Measurements from ENCODE around the gene THSD7A. TPM values are rescaled to one million over a fixed set of nuclear protein-coding genes. Genes with fewer than 3 reads are reported as not detected.

Gene THSD7A
- total and polyA plus RNA-seq, 10 of the 15 experiments (the other 5 are each of a cell fraction or from before 2014, with no cell fraction given) = 0.03 to 0.09 (median 0.03) TPM; not detected in 7

GRCh38 chr7:11760372-11760771 is 71.6 kb downstream of the THSD7A start (continued):
- no peak for TF ChIP-seq TBL1XR1 (IDR thresholded peaks at IDR 0.05; ENCODE audit: low read depth, low read length)
- TF ChIP-seq PRDM15 (CRISPR knock-in tag; IDR thresholded peaks at IDR 0.05) = no peak

- no TSS peak for BruUV-seq (replicated peaks)
- H3K4me1 ChIP-seq (ENCODE audit: control insufficient read depth, insufficient read depth, low read length) = no peaks in the 10 kb centered on the region
- ChIA-PET RAD21 (ENCODE audit: unreplicated experiment) (no interaction called here), CTCF (no interaction called here), SMC1A (ENCODE audit: uncharacterized antibody, unreplicated experiment) (interaction anchor here (0.7 kb wide), 1 partner anchor 130 kb away, joined by 3 read pairs; no protein-coding TSS in a partner anchor), POLR2A (no interaction called here)
- ATAC-seq (no peak), FAIRE-seq (no peak), DNase-seq (ENCODE audit: low read depth, low spot score) (no peak)
- no peak overlapping the region for H3K4me3 ChIP-seq
- in situ Hi-C loops (cut with MboI) = no loop called here
- H4K20me1 ChIP-seq (ENCODE audit: control insufficient read depth, insufficient read depth) = no peaks in the 10 kb centered on the region
- H3K4me2 ChIP-seq (ENCODE audit: control insufficient read depth, insufficient read depth) = no peak overlapping the region
- intact Hi-C loops (cut with micrococcal nuclease; ENCODE audit: unreplicated experiment) = no loop called here
- H3K79me2 ChIP-seq (ENCODE audit: control insufficient read depth, insufficient read depth, low read length) = no peaks in the 10 kb centered on the region
- H3K9ac ChIP-seq (ENCODE audit: control insufficient read depth, insufficient read depth, low read length) = no peak overlapping the region
- no peaks in the 10 kb centered on the region for H3K36me3 ChIP-seq (ENCODE audit: control insufficient read depth in 2 of 2, insufficient read depth in 2 of 2, low read length in 1 of 2)
- H3K9me3 ChIP-seq (replicated peaks; ENCODE audit: control insufficient read depth, insufficient read depth, low read length) = no peaks in the 10 kb centered on the region
- no peak for TF ChIP-seq NKRF (conservative IDR thresholded peaks at IDR 0.05)
- no peak for TF ChIP-seq PRDM15 (CRISPR knock-in tag; IDR thresholded peaks at IDR 0.05)
- no peak for TF ChIP-seq ASH2L (IDR thresholded peaks at IDR 0.05; ENCODE audit: borderline replicate concordance, low read depth)
- no peak for TF ChIP-seq BRCA1 (IDR thresholded peaks at IDR 0.05; ENCODE audit: low read depth, low read length)
- no peak for TF ChIP-seq IKZF1 (conservative IDR thresholded peaks at IDR 0.05)
- no peak for TF ChIP-seq TCF3 (IDR thresholded peaks at IDR 0.05; ENCODE audit: borderline replicate concordance, insufficient read depth, low read depth, low read length)
- no peak overlapping the region for H3K27ac ChIP-seq (ENCODE audit: control insufficient read depth, insufficient read depth)
- no peaks in the 10 kb centered on the region for H3K27me3 ChIP-seq (replicated peaks in 1 of 2; ENCODE audit: control insufficient read depth in 2 of 2, insufficient read depth in 2 of 2, low read length in 1 of 2)
- H2AFZ ChIP-seq (ENCODE audit: control insufficient read depth, low read depth, low read length) = no peak overlapping the region
- 26% methylated on average over 2 of the region's 2 CpGs for WGBS (ENCODE audit: insufficient coverage, insufficient replicate concordance, low lambda C conversion rate, missing lambda C conversion rate)
Measured at GRCh38 chr7:11758627-11759111, 73.3 kb downstream of the THSD7A start.
